Measurements from ENCODE around the gene CHD1L. TPM values are rescaled to one million over a fixed set of nuclear protein-coding genes. Genes with fewer than 3 reads are reported as not detected.
"Not testable (repeated sequence)": the region's sequence is repeated elsewhere in the genome, so short reads cannot be mapped to it uniquely, and the experiment has no call there.

Gene CHD1L
- polyA plus RNA-seq, 3 donors: 40.4 to 65.6 (median 59.8) TPM

DNA sequence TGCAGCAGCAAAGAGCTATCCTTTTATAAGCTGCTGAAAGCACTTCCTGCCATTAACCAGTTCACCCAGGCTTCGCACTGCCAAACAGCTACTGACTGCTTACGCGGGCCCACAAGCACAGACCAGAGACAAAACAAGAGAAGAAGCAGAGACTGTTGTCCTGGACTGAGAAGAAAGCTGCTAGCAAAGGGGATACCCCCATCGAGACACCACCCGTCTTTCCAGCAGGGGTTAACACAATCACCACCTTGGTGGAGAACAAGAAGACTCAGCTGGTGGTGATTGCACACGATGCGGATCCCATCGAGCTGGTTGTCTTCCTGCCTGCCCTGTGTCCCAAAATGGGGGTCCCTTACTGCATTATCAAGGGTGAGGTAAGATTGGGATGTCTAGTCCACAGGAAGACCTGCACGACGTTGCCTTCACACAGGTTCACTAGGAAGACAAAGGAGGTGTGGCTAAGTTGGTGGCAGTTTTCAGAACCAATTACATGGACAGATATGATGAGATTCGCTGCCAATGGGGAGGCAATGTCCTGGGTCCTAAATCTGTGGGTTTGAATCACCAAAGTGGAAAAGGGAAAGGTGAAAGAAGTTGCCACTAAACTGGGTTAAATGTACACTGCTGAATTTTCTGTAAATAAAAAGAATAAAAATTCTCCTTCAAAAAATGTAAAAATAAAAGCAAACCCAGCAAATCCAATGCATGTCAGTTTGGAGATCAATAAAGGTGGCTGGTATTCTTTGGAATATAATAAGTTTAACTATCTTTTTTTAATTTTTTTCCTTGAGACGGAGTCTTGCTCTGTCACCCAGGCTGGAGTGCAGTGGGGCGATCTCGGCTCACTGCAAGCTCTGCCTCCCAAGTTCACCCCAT lies 18.5 kb upstream of the CHD1L start:
- DNase-seq: no peak

DNA sequence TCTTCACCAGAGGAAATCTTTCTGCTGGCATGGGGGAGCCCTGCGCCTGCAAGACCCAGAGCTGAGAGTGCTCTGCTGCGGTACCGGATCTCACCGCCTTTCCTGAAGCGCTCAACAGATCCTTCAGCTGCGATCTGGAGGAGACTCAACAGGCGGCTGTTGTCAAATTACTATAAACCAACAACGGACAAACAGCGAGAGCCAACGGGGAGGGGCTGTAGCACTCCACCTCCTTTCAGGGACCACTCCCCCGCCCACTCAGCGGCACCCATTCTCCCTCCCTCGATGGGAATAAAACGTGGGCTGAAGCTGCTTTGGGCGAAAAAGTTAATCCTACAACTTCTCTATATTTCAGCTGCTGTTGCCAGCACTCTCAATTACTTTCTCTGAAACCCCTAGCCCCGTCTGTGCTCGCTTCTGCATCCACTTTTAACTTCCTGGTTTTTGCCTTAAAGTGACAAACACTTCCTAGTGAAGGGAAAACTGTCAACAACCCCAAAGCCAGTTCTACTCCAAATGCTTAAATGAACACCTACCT lies 17.2 kb upstream of the CHD1L start, which contains the start of gene FMO5:
Gene FMO5, minus strand, starts transcription at position 147 of the 538 bp plus-strand sequence. CDS start 310 bp downstream, outside the sequence.
- peak; percentile 69 for DNase-seq

DNA sequence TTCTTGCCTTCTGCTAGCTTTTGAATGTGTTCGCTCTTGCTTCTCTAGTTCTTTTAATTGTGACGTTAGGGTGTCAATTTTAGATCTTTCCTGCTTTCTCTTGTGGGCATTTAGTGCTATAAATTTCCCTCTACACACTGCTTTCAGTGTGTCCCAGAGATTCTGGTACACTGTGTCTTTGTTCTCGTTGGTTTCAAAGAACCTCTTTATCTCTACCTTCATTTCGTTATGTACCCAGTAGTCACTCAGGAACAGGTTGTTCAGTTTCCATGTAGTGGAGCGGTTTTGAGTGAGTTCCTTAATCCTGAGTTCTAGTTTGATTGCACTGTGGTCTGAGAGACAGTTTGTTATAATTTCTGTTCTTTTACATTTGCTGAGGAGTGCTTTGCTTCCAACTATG lies 11.5 kb upstream of the CHD1L start:
- DNase-seq: not testable (repeated sequence)

DNA sequence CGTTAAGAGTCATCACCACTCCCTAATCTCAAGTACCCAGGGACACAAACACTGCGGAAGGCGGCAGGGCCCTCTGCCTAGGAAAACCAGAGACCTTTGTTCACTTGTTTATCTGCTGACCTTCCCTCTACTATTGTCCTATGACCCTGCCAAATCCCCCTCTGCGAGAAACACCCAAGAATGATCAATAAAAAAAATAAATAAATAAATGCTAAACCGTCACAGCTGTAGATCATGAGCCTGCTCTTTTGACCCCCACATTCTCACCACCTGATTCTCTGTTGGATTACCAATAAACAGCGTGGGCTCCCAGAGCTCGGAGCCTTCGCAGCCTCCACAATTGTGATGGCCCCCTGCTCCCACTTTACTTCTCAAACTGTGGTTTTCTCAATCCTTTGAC lies 8.6 kb upstream of the CHD1L start:
- not testable (repeated sequence) for DNase-seq

DNA sequence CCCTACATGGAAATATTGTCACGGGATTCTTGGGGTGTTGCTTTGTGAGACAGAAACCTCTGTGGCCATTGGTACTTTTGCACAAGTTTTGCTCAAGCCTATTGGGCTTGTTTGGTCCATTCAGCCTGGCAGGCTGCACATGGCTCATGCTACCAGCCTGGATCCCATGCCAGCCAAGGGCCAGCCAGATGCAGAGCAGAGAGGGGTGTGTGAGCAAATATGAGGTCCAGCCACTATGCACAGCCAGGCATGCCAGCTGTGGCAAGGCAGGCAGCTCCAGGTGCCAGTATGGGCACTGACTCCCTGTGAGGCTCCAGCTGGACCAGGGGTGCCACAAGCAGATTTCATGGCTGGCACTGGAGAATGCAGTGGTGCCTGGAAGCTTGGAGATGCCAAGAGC lies 6.7 kb upstream of the CHD1L start:
- DNase-seq: no peak

DNA sequence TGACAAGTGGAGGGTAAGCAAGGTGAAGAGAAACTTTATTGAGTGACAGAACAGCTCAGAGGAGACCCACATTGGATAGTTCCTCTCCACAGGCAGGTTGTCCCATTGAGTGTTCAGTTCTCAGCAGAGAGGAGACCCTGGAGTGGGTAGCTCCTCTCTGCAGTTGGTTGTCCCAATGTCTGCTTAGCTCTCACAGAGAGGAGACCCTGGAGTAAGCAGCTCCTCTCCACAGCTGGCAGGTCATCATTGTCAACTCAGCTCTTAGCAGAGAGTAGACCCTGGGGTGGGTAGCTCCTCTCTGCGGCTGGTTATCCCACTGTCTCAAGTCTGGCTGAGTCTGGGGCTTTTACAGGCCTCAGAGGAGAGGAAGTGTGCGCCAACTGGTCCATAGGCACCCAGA lies 6.0 kb upstream of the CHD1L start:
- DNase-seq: no peak

DNA sequence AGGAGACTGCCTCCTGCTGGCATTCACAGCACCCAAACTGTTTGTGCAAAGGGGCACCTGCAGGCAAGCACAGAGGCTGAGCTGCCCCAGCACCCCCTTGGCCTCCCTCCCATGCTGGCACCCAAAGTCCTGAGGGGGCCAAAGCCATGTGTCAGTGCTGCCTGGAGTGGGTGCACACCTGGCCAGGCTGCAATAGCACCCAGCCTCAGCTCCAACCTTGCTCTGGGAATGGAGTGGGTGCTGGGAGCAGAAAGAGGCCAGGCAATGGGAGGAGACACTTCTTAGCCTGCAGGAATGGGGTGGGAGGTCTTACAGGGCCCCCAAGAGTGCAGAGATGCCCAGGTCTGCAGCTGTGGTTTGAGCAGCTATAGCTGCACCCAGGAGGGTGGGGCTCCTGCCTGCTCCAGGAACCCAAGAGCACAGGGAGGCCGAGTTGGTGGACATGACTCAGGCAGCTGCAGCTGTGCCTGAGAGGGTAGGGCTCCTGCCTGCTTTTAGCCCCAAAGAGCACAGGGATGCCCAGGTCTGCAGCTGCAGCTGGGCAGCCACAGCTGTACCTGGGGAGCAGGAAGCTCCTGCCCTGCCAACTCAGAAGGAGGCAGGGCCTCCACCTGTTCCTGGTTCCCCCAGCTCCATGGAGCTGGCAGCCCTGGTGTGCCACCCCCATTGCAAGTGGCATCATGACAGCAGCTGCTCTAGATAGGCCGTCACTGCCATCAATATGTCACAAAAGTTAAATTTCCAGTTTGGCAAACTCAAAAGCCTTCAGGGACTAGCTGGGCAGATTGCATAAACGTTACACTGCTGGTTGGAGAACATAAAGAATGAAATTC lies 5.3 kb upstream of the CHD1L start:
- DNase-seq: no peak

DNA sequence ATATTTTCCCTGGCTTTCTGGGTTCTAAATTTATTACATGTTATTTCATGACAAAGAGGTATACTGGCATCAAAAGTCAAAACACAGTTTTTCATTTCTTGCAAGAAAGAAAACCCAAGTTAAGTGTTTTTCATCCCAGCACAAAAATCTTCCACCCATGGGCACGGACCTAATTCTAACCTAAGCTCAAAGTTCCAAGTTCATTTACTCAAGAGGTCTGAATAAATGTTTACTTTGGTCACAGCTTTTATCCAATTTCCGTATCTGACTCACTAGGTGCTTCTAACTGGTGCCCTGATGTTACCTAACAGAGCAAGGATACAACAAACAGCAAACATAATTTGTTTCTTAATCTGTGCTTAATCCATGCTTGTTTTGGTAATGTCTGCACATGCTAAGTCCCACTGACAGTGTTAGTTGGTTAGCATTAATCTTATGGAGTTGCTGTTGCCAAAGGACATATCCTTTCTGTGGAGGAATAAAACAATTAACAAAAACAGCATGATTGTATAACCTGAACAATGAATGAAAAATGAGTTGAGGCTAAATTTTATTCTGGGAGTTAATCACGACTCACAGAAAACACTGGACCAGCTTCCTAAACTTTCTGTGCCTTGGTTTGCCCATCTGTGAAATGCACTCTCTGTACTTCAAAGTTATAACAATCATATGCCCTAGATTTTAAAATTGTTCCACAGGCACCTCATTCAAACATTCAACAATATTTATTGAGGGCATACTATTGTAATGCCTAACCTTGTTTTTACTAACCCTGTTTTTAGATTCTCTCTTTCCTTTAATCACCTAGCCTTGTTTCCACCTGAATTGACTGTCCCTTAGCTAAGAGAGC lies 4.2 kb upstream of the CHD1L start:
- DNase-seq: no peak

DNA sequence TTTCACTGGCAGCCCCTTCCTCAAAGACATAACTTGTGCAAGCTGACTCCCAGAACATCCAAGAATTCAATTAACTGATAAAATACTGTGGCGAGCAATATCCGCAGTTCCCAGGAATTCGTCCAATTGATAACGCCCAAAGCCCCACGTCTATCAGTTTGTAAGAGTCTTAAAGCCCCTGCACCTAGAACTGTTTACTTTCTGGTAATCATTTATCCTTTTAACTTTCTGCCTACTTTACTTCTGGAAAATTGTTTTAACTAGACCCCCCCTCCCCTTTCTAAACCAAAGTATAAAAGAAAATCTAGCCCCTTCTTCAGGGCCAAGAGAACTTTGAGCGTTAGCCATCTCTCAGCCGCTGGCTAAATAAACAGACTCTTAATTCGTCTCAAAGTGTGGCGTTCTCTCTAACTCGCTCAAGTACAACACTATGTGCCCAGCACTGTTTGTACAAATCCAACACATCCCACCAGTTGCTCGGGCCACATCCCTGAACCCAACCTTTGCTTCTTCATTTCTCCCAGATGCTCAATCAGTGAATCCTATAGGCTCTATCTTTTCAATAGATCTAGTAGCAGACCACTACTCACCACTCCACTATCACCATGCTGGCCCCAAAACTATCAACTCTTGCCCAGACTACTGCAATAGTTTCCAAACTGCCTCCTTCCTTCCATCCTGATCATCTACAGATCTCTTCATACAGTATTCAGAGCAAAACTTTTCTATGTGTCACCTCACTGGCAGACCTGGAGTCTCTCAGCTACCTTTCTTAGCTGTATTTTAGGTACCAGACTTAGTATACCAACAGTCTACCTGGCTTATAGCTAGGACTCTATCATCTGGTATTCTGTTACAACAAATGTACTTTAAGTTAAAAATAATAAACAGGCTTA lies 3.3 kb upstream of the CHD1L start:
- DNase-seq: no peak

DNA sequence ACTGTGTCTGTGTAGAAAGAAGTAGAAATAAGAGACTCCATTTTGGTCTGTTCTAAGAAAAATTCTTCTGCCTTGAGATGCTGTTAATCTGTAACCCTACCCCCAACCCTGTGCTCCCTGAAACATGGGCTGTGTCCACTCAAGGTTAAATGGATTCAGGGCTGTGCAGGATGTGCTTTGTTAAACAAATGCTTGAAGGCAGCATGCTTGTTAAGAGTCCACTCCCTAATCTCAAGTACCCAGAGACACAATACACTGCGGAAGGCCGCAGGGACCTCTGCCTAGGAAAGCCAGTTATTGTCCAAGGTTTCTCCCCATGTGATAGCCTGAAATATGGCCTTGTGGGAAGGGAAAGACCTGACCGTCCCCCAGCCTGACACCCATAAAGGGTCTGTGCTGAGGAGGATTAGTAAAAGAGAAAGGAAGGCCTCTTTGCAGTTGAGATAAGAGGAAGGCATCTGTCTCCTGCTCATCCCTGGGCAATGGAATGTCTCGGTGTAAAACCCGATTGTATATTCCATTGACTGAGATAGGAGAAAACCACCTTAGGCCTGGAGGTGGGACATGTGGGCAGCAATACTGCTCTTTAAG lies 2.3 kb upstream of the CHD1L start:
- not testable (repeated sequence) for DNase-seq

DNA sequence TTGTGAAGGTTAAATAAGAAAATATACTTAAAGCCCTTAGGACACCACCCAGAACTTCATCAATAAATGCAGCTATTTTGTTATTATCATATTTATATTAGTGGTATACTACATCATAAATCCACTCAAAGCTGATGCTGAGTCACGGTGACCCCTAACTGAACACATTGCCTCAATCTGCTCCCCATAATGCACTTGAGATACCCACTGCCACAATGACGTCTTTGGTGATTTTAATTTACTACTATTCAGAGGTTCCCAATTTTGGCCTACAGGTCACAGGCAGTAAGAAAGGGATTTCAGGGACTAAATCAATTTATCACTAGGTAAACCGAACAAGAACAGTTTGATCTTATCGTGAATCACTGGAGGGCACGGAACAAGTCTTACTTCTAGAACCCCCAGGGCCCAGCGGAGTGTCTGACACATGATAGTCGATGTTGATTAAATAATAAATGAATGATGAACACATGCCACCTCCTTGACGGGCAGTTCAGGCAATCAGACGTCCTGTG lies 493 bp upstream of the CHD1L start:
- DNase-seq: no peak

DNA sequence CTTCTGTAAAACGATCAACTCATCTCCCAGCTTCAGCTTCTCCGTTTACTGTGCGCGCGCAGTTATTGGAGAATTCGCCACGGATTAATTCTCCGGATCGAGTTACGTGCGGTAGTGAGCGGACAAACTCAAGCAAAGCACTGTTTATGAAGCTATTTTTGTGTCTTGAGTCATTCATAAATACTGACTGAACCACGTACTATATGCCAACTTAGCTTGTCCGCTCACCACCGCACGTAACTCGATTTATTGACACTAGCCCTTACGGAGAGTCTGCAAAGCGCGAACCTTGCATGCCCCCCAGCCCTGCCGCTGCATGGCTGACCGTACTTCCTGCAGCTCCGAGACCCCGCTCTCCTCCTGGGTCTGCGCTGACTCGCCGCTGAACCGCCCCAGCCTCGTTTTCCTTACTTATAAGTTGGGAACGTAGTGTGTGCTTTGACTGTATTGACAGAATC lies 773 bp downstream of the CHD1L start:
- no peak for DNase-seq

DNA sequence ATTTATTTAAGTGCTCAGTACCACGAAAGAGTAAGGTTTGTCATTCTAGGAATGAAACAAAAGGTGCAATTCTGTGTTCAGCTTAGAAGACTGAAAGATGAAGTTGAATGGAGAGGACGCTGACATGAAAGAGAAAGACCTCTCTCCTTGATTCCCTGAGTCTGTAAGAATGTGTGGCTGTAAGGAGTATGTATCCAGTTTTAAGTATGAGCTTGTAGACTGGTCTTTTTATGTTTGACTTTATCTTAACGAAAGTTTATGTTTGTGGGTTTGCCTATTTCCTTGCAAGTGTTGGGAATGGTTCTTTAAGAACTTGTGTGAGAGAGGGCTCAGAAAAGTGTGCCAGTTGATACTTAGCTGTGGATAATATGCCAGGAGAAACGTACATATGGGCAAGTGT lies 1.4 kb downstream of the CHD1L start:
- no peak for DNase-seq

DNA sequence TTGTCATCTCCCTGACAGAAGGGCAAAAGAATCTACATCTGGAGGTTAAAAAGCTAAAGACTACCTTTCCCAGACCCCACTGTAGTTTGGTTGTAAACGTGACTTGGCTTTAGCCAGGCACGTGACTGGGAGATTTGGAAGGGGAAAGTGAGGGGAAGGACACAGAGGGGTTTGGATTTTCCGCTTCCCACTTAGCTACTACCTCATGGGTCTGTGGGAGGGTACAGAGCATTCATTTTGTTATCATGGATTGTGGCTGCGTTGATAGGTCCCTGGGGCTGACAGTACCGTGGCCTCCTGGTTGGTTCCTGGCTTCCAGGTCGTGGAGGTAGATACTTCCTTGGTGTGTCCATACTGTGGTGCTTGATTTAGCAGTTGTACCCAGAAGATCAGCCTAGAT lies 2.6 kb downstream of the CHD1L start:
- no peak for DNase-seq

DNA sequence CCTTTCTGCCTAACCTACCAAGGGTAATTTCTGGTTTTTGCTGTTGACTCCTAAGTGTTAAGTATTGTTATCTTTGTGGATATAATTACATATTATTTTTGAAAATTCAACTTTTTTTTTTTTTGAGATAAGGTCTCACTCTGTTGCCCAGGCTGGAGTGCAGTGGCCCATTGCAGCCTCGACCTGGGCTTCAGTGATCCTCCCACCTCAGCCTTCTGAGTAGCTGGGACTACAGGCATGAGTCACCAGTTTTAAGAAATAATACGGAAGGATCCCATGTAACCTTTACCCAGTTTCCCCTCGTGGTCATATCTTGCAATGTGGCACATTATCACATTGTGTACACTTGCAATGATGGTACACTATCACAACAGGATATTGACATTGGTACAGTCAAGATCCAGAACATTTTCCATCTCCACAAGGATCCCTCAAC lies 3.1 kb downstream of the CHD1L start:
- DNase-seq: no peak

DNA sequence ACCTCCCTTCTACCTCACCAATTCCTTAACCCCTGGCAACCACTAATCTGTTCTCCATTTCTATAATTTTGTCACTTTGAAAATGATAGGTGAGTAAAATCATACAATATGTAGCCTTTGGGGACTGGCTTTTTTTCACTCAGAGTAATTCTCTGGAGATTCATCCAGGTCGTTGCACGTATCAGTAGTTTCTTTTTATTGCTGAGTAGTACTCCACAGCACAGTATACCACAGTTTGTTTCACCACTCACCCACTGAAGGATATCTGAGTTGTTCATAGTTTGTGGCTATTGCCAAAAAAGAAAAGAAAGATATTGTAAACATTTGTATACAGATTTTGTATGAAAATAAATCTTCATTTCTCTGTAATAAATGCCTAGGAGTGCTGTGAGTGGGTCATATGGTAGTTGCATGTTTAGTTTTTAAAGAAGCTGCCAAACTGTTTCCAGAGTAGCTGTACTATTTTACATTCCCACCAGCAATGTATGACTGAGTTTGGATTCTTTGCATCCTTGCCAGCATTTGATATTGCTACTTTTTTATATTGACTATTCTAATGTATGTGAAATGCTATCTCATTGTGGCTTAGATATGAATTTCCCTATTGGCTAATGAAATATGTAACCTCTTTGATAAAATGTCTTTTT lies 3.7 kb downstream of the CHD1L start:
- no peak for DNase-seq

DNA sequence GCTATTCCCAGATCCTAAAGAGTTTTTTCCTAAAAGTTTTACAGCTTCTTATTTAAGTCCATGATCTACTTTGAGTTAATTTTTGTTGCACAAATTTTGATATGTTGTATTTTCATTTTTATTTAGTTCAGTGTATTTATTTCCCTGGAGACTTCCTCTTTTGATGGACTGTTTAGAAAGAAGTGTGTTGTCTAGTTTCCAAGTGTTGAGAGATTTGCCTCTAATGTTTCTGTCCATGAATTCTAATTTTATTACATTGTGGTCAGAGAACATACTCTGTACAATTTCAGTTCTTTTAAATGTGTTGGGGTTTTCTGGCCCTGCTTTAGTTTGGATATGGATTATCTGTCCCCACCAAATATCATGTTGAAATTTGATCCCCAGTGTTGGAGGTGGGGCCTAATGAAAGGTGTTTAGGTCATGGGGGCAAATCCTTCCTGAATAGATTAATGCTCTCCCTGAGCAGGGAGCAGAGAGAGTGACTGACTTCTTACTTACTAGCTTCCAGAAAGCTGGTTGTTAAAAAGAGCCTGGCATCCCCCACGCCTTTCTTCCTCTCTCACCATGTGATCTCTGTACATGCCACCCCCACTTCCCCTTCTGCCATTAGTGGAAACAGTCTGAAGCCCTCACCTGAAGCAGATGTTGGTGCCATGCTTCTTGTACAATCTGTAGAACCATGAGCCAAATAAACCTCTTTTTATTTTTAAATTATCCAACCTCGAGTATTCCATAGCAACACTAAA lies 4.6 kb downstream of the CHD1L start:
- no peak for DNase-seq

DNA sequence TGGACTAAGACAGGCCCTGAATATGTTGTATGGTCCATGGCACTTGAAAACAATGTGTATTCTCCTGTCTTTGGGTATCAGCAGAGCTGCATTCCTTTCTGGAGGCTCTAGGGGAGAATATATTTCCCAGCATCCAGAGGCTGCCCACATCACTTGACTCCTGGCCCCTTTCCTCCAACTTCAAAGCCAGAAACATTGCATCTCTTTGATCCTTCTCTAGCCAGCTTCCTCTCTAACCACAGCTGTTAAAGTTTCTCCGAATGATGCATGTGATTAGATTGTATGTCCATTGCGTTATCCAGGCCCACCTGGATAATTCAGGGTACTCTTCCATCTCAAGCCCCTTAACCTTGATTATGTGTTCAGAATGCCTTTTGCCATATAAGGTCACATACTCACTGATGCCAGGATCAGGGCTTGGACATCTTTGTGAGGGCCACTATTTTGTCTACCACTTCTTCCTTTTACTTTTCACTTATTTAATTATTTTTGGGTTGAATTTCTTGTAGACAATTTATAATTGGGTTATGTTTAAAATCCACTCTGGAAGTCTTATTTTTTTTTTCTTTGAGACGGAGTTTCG lies 5.3 kb downstream of the CHD1L start:
- DNase-seq: no peak

Data from renal pelvis (tissue), 4 donors.